T47D (cell line): Measurements from ENCODE around the gene NAV3.

Source experiments
- DNase-seq, 2 experiments: peaks; one replicate each; pipeline versions ENCODE4 v3.0.0 to v3.0.0-alpha.2; 2011 to 2012; ENCODE audit warnings: low read depth in 1 of 2, low spot score in 1 of 2
- JUND ChIP-seq: IDR thresholded peaks from 2 replicates; pipeline ENCODE4 v1.6.1; 2012; ENCODE audit warnings: low read depth
- in situ Hi-C: cut with HindIII; loops from 2 replicates; pipeline ENCODE4 v1.10.0; 2016; ENCODE audit warnings: low sequenced_read_pairs, low pct_unique_long_range_greater_than_20kb

The NAV3 gene

GRCh38 chr12:78155546-78155945 lies 324.9 kb downstream of the NAV3 start:
- no peak for DNase-seq
- TF ChIP-seq JUND = no peak
- in situ Hi-C loops = no loop called here

GRCh38 chr12:78156751-78157150 lies 326.1 kb downstream of the NAV3 start:
- in situ Hi-C loops = no loop called here
- DNase-seq = no peak
- TF ChIP-seq JUND = no peak

- in situ Hi-C loops = no loop called here
- TF ChIP-seq JUND = no peak
- no peak for DNase-seq
Observed at GRCh38 chr12:78157199-78157598, 326.5 kb downstream of the NAV3 start.

- no peak for DNase-seq
- no peak for TF ChIP-seq JUND
- in situ Hi-C loops = no loop called here
Observed at GRCh38 chr12:78164154-78164553, 333.5 kb downstream of the NAV3 start.

GRCh38 chr12:78167510-78167909 lies 336.8 kb downstream of the NAV3 start:
- DNase-seq = no peak
- in situ Hi-C loops = no loop called here
- TF ChIP-seq JUND = no peak

GRCh38 chr12:78171061-78171460 lies 340.4 kb downstream of the NAV3 start:
- DNase-seq = no peak
- TF ChIP-seq JUND = no peak
- in situ Hi-C loops = no loop called here

- in situ Hi-C loops = no loop called here
- no peak for DNase-seq
- TF ChIP-seq JUND = no peak
Observed at GRCh38 chr12:78176643-78177042, 345.9 kb downstream of the NAV3 start.

- in situ Hi-C loops = no loop called here
- no peak for DNase-seq
- TF ChIP-seq JUND = no peak
Observed at GRCh38 chr12:78177298-78177697, 346.6 kb downstream of the NAV3 start.

GRCh38 chr12:78179346-78179745 lies 348.7 kb downstream of the NAV3 start:
- no peak for DNase-seq
- no peak for TF ChIP-seq JUND
- in situ Hi-C loops = no loop called here

- DNase-seq = peak in 1 of 2 experiments; percentile 73
- no peak for TF ChIP-seq JUND
Observed at GRCh38 chr12:78181544-78182162, 351.0 kb downstream of the NAV3 start.

GRCh38 chr12:78183824-78184223 lies 353.1 kb downstream of the NAV3 start:
- in situ Hi-C loops = no loop called here
- no peak for TF ChIP-seq JUND
- no peak for DNase-seq

More at GRCh38 chr12:78181544-78182162, 351.0 kb downstream of the NAV3 start:
- in situ Hi-C loops = no loop called here

- no peak for TF ChIP-seq JUND
- in situ Hi-C loops = no loop called here
- DNase-seq = no peak
Observed at GRCh38 chr12:78185109-78185508, 354.4 kb downstream of the NAV3 start.

GRCh38 chr12:78185651-78186050 lies 355.0 kb downstream of the NAV3 start:
- no peak for TF ChIP-seq JUND
- in situ Hi-C loops = no loop called here
- DNase-seq = no peak

GRCh38 chr12:78186670-78187069 lies 356.0 kb downstream of the NAV3 start:
- in situ Hi-C loops = no loop called here
- no peak for DNase-seq
- no peak for TF ChIP-seq JUND
